Retina (tissue), 1 donor: Measurements from ENCODE around the gene FSTL3.
"Not testable (repeated sequence)": the region's sequence is repeated elsewhere in the genome, so short reads cannot be mapped to it uniquely, and the experiment has no call there.

Experiments used
- DNase-seq: peaks from one replicate; pipeline ENCODE4 v3.0.0-alpha.2; 2016

Gene FSTL3

DNA sequence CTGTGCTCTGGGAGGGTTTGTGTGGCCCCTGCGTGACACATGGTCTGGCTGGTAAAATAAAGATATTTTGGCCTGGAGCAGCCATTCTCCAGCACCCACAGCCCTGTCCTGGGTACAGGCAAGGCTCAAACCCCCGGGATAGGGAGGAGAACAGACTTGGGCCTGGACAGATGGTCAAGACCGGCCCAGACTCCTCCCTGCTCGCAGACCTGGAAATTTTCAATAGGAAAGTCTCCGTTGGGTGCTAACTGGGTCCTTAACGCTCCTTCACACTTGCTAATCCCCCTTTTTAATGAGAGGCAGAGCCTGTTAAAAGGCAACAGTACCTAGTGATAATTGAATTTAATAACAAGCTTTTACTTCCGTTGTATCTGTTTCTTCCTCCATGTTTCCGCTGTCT, 35.1 kb downstream of the FSTL3 start:
- no peak for DNase-seq

DNA sequence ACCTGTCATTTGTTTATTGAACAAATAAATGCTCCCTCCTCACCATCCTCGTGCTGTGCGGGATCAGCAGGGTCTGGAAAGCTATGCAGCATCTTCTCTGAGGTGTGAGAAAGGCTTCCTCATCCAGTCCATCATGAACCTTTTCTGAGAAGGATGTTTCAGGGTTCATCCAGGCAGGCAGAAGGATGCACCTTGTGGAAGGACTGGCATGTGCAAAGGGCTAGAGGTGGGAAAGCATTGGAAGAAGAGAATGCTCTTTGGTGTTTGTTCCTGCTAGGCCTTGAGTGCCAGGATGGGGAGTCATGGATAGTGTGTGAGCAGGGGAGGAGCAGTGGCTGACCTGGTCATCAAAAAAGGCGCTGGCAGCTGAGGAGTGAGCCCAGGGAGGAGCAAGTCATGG, 39.2 kb downstream of the FSTL3 start:
- DNase-seq: no peak

DNA sequence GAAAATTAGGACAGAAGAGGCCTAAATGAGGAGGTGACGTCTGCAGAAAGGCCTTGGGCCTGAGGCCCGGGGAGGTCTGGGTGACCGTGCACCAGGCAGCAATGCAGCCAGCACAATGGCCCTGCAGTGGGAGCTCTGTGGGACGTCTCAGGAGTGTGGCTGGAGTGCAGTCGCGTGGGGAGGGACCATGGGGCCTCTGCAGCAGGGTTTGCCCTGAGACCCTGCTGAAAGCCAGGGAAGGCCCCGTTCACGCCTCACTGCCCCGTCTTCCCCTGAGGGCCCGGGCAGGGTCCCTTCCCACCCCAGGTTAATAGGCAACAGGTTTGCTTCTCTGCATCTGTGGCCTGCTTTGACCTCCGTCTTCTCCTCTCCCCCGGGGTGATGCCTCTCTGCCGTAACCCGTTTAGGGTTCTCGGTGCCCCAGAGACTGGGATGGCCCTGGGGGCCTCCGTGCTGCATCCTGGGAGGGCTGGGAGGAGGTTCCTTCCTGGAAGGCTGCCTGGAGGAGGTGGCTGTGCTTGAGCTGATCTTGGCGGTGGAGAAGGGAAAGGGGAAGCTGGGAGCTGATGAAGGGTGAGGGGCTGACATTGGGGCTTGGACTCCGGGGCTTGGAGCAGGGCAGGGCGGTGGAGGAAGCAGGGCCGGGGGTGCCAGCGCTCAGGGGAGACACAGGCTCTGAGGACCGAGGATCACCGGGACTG, 42.2 kb downstream of the FSTL3 start:
- DNase-seq: peak; percentile 77

DNA sequence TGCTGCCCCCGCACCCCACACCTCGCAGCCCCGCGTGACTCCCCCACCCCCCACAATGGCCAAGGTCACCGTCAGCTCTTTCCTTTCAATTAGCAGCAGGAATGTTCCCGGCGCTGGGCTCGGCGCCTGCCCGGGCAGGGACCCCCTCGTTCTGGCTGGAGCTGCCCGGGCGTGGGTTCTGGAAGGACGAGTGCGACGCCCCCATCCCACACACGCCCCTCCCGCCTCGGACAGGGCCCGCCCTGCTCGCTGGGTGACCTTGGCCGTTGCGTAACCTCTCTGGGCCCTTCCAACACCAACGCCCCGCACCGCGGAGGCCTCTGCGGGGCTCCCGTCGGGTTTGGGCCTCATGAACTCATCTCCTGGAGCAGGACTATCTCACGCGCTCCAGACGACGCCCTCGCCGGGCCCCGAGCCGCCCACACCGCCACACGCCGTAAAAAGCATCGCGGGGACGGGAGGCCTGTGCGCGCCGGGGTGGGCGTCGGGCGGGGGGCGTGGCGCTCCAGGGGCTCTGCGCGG, 42.9 kb downstream of the FSTL3 start:
- DNase-seq: peak; percentile 72

DNA sequence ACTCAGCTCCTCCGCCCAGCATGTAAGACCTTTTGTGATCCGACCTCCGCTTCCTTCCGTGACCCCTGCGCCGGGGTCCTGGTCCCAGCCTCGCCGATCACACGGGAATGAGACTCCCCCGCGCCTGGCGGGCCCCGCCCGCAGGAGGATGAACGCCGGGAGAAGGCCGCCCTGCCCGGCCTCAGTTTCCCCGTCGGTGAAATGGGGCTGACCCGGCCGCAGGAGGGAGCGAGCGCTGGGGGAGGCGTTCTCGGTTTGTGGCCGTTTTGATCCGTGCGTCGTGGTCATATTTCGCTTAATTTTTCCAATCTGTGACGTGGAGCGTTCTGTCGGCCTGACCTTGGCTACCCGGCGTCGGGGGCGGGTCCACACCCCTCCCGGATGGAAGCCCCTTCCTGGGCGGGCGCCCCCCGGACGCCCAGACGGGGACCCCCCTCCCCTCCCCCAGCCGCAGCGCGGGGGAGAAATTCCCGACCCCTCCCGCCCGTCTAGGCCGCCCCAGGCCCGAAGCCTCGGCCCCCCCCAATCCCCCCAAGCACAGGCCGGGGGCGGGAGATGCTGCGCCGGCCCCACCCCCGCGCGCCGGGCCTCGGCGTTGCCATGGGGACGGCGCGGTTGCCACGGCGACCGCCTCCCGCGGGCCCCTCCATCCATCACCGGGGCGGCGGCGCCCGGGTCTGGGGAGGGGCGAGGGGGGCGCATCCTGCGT, 43.6 kb downstream of the FSTL3 start:
- peak; percentile 82 for DNase-seq

DNA sequence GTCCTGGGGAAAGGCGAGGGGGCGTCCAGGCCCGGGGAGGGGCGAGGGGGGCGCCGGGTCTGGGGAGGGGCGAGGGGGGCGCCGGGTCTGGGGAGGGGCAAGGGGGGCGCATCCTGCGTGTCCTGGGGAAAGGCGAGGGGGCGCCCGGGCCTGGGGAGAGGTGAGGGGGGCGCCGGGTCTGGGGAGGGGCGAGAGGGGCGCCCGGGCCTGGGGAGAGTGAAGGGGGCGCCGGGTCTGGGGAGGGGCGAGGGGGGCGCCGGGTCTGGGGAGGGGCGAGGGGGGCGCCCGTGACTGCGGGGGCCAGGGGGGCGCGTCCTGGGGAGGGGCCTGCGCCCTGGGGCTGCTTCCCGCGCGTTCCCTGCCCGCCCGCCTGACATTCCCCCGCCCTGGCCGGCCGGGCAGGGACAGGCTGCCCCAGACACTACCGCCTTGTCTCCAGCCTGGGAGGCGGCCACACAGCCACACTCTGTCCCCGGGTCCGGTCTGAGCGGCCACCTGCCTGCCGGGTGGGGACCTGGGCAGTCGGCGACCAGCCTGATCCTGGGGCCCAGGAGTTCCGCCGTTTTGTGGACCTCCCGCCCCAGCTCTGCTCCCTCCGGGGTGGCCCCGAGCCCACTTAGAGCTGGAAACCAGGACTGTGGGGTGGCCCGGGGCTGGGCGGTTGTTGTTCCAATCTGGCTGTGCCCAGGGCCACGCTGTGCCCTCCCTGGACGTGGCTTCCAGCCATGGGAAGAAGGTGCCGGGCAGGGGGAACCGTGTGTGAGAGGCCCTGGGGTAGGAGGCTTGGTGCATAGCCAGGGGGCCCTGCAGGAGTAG, 44.4 kb downstream of the FSTL3 start:
- peak; percentile 79 for DNase-seq

DNA sequence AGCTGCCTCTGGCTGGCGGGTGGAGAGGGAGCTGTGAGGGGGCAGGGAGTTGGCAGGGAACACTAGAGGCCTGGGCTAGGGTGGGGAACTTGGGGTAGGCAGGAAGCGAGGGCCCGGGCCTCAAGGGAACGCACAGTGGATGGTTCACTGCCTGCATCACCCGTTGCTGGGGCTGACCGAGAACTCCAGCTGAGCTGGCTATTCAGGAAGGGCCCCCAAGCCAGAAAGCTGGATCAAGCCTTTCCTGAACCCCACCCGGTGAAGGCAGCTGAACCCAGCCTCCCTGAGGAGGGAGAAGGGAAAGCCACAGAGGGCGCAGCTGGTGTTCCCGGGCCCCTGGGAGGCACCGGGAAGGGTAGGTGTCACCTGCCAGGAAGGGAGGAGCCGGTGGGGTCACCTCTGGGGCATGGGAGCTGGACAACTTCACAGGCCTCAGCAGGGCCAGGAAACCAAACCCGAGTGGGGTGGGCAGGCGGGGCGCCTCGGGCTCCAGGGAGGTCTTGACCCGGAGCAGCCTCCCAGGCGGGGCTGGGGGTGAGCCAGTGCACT, 46.4 kb downstream of the FSTL3 start:
- DNase-seq: no peak

DNA sequence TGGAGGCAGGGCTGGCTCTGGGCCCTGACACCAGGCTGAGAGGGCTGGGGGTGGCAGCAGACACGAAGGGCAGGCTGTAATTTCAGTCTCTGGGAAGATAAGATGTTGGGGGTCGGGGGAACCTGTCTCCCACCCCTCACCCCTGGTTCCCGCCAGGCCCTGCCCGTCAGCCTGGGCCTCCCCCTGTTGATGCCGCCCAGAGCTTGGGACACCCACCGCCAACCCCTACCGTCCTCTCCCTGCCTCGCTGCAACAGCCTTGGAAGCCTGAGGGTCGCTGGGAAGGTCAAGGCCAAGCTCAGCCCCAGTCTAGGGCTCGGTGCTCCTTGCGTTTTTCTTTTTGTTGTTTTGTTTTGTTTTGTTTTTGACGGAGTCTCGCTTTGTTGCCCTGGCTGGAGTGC, 47.1 kb downstream of the FSTL3 start:
- no peak for DNase-seq

DNA sequence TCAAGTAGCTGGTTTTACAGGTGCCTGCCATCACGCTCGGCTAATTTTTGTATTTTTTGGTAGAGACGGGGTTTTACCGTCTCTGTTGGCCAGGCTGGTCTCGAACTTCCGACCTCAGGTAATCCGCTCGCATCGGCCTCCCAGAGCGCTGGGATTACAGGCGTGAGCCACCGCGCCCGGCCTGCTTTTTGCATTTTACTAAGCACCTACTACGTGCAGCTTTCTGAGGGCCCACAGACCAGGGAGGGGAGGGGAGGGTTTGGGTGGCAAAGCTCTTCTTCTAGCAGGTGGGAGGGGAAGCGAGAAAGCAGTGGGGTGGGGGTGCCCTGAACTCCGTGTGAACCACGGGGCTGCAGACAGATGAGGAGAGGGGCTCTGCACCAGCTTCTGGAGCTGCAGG, 47.5 kb downstream of the FSTL3 start:
- DNase-seq: no peak

DNA sequence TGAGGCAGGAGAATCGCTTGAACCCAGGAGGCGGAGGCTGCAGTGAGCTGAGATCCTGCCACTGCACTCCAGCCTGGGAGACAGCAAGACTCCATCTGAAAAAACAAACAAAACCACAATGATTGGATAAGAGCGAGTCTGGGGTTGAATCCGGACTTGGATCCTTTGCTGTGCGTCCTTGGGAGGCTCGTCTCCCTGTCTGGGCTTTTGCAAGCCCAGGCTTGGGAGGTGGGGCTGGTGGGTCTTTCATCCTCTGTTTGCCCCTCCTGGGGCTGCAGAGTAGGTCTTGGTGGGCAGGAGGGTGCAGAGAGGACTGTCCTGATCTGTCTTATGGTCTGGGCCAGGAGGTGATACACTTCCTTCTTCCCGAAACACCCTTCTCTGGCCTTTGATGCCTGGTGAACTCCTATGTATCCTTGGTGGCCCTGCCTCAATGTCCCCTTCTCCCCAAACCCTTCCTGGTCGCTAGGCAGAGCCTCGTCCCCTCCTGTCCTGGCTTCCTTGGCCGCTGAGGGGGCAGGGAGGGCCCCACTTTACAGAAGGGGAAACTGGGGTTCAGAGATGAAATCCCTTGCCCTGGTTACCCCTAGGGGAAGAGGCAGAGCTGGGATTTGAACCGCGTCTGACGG, 49.4 kb downstream of the FSTL3 start:
- no peak for DNase-seq

DNA sequence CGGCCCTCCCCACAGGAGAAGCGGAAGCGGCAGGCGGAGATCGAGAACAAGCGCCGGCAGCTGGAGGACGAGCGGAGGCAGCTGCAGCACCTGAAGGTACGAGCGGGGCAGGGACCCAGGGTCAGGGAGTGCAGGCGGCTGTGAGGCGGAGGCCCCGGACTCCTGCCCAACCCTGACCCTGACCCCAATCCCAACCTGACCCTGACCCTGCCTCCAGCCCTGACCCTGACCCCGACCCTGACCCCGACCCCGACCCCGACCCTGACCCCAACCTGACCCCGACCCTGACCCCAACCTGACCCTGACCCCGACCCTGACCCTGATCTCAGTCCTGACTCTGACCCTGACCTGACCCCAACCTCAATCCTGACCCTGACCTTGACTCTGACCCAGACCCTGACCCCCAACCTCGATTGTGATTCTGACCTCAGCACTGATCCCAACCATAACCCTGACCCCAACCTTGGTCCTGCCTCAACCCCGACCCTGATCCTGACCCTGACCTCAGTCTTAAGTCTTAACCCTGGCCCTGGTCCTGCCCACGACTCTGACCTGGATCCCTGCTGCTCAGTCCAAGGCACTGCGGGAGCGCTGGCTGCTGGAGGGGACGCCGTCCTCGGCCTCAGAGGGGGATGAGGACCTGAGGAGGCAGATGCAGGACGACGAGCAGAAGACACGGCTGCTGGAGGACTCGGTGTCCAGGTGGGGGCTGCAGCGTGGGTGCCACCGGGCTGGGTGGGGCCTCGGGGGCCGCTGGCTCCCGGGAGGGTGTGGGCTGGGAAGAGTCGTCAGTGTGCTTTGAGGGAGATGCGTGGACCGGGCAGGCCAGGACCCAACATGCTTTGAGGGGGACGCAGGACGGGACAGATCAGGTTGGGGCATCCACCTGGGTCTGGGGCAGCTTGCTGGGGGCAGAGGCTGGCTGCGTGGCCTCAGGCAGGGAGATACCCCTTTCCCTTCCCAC, 51.1 kb downstream of the FSTL3 start:
- DNase-seq: no peak

DNA sequence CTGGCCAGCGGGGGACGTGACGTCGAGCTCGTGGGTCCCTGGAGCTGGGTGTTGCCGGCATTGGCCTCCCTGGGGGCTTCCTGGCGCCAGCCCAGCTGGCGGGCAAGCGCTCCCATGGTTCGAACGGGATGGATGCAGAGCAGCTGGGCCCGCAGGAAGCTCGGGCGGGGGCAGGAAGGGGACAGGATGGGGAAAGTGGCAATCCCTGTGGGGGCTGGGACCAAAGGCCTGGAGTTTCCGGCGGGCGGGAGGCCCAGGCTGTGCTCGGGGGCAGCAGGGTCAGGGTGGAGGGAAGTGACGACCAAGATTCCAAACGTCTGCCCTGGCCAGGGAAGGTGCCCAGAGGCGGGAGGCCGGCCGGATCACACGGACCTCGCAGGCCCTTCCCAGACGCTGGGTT, 51.8 kb downstream of the FSTL3 start:
- DNase-seq: no peak

DNA sequence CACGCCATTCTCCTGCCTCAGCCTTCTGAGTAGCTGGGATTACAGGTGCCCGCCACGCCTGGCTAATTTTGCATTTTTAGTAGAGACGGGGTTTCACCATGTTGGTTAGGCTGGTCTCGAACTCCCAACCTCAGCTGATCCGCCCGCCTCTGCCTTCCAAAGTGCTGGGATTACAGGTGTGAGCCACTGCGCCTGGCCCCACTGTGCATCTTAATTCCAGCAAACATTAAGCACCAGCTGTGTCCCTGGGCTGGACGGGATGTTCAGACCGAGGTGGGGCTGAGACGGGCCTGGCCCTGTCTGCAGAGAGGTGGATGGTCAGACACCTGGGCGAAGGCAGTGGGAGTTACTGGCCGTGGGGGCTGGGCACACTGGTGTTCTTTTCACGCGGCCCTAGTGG, 53.4 kb downstream of the FSTL3 start:
- DNase-seq: not testable (repeated sequence)

DNA sequence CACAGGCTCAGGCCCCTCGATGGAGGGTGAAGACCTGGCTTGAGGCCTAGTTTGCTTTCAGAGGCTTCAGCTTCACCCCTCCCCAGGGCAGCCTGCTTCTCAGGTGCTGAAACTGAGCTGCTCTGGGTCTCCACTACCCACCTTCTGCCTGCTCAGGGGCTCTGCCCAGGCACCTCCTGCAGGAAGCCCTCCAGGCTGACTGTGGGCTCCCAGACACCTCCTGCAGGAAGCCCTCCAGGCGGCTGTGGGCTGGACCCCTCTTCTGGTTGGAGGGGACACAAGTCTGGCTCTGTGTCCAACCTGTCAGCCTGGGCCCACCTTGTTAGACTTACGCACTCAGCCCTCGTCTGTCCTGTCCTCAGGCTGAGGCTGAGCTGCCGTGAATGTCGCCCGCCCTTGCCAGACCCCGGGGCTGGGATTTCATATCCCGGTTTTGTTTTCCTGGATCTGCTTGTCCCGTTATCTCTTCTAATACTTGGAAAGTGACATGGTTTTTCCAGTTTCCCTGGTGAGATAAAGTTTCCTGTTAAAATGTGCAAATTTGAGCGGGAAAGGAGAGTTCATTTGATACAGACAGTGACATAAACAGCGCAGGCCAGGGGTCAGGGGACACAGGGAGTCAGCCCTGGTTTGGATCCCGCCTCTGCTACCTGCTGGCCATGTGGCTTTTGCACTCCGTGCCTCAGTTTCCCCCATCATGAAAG, 53.9 kb downstream of the FSTL3 start:
- DNase-seq: no peak

DNA sequence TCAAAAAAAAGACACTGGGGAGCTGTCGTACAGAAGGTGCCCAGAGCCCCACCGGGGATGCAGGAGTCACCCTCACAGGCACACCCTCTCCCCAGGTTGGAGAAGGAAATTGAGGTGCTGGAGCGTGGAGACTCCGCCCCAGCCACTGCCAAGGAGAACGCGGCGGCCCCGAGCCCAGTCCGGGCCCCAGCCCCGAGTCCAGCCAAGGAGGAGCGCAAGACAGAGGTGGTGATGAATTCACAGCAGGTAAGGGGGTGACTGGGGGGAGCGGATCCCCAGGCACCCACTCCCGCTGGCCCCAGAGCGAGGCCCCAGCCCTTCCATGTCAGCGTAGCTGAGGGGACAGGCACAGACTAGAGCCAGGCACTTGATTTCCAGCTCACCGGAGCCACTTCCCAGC, 54.8 kb downstream of the FSTL3 start:
- DNase-seq: no peak

DNA sequence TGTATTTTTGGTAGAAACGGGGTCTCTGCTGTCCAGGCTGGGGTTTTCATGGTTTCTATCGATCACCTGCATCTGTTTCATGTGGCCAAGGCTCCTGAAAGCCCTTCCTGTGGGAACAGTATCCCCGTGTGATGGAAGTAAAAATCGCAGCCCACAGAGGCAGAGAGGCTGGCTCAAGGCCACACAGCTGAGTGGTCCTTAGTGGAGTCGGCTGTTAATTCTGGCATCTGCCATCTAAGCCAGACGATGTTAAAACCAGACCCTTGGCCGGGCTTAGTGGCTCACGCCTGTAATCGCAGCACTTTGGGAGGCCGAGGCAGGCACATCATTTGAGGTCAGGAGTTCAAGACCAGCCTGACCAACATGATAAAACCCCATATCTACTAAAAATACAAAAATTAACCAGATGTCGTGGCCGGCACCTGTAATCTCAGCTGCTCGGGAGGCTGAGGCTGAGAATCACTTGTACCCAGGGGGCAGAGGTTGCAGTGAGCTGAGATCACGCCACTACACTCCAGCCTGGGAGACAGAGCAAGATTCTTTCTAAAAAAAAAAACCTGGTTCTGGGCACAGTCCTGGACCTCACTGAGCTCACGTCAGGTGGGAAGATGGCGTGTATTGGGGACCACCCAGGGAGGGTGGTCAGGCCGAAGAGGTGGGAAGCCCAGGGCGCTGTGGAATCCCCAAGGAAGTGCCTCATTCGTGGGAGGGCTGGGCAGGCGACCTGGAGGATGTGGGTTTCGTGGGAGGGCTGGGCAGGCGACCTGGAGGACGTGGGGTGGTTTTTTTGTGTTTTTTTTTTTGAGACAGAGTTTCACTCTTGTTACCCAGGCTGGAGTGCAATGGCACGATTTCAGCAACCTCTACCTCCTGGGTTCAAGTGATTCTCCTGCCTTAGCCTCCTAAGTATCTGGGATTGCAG, 56.2 kb downstream of the FSTL3 start:
- no peak for DNase-seq
